8988T (cell line): ENCODE results near the gene HOOK2.

Experiments
- DNase-seq: peaks from one replicate; pipeline ENCODE4 v3.0.0; 2011

Gene HOOK2

DNA sequence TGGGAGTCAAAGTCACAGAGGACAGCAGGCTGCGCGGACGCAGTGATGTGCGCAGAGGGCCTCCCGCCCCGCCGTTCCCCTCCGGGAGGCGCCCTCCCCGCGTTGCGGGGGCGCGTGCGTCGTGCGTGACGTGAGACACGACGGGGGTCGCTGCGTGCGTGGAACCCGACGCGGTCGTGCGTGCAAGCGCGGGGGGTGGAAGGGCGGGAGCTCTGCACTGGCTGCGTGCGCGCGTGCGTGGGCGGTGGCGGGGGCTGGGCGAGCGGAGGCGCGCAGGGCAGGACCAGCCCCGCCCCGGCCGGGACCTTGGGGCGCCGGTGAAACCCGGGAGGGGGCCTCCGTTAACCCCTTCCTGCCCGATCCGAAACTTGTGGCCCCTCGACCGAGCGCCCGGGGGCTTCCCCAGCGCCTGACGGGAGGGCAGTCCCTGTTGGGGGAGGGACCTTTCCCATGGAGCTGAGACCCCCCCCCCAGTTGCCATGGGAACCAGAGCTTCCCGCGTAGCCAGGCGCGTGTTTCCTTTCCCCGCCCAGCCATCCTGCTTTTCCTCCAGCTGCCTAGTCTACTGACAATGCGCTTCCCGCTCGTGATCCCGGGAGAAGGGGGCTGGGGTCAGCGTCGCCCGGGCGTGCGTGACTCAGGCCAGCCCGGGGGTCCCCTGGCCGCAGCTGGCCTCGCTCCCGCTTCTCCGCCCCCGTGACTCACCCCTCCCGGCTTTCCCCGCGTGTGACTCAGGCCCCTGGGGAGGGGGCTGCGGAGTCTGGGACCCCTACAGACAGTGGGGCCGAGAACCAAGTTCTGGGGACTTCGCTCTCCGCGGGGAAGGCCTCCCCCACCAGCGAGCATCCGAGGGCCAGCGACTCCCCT is 7.3 kb upstream of the HOOK2 start:
- DNase-seq = no peak

DNA sequence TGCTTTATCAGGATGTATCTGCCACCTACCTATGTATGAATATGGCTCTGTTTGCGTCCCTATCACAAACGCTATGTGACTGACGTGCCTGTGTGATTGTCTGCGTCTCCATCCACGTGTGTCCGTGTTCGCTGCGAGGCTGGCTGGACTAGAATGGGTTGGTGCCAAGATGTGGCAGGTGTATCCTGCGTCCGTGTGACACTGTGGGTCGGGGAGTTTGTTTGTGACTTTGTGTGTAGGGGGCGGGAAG is 6.7 kb upstream of the HOOK2 start:
- no peak for DNase-seq

DNA sequence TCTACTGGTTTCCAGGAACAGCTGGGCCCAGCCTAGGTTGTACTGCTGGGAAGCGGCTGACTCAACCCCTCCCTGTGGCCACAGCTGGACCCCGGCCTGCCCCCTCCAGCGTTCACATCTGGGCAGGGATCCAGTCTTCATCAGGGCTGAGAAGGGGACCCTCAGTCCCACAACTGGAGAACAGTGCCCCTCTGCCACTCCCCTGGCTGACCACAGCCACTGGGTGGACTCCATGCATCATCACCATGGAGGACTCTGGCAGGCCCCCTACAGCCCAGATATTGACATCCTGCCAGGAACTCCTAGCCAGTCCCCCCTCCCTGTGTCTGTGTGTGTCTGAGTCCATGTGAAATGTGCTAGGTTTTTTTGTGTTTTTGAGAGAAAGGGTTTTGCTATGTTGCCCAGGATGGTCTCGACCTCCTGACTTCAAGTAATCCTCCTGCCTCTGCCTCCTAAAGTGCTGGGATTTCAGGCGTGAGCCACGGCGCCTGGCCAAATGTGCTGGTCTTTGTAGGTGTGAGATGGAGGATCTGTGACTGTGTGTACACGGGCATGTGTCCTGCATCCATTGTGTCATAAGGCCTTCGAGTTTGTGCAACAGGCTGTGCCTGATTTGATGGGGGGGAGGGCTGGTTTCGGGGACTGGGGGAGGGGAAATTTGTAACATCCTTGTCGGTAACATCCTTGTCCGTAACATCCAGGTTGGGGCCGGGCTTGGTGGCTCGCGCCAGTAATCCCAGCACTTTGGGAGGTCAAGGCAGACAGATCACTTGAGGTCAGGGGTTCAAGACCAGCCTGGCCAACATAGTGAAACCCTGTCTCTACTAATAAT is 4.0 kb upstream of the HOOK2 start:
- no peak for DNase-seq

DNA sequence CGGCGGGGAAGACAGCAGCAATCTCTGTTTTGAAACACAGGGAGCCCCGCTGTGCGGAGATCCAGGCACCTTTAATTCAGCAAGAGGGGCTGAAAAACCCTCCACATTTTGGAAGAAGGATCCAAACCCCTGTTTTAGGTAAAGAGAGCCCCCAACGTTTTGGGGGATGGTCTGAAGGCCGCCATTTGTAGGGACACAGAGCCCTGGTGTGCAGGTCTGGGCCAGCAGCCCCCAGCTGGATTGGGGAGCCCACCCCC is 3.5 kb upstream of the HOOK2 start:
- DNase-seq = no peak

DNA sequence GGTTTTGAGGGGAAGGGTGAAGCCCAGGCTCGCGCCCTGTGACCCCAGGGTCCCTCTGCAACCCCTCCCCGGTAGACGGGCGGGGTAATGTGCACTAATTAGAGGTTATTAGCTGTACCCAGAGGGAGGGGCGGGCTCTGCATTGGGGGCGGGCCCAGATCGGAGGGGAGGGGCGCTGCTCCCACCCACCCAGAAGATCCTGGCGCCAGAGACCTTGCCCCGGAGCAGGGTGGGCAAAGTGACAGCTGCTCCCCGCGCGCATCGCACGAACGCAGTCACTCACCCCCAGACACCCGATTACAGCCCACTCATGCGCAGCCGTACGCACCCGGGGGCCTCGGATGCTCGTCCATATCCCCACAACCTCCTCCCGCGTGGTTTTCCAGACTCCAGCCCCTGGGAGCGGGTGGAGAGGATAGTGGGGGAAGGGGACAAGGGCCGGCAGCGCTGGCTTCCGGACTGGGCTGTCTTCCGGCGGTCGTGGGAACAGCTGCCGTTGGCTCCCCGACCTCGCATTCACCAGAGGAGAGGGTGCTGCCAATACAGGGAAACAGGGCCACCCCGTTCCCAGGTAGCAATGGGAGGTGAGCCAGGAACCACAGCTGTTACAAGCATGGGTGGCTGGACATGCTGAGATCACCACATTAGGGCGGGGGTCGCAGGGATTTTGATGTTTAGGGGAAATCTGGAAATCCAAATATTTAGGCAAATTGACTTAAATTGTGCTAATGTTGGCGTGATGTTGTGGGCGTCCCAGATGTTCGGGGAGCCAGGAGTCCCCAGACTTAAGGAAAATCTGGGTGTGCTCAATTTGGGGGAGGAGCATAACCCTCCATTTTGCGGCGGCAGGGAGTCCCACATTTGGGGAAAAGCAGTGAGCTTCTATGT is 2.9 kb upstream of the HOOK2 start:
- DNase-seq = no peak

DNA sequence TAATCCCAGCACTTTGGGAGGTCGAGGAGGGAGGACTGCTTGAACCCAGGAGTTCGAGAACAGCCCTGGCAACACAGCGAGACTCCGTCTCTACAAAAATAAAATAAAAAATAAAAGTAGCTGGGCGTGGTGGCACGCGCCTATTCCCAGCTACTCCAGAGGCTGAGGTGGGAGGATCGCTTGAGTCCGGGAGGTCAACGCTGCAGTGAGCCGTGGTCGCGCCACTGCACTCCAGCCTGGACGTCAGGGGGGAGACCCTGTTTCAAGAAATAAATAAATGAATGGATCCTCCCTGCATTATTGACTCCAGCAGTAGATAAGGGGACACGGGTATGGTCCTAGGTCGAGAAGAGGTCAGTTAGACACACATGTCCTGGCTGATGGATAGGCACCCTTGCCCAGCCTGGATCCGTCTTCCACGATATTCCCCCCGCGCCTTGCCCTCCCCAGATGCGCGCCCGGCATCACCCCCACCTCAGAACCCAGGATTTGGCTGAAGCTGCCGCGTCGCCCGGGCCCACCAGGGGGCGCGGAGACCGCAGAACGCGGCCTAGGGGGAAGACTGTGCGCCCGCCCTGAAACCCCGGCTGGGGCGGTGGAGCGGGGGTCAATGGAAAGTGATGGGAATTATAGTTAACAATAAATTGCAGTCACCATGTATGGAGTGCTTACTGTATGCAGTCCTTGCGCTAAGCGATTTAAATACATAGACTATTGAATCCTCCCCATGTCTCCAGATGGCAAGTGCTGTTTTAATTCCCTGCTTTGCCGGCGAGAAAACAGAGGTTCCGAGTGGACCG is 2.1 kb upstream of the HOOK2 start:
- peak; percentile 76 for DNase-seq

DNA sequence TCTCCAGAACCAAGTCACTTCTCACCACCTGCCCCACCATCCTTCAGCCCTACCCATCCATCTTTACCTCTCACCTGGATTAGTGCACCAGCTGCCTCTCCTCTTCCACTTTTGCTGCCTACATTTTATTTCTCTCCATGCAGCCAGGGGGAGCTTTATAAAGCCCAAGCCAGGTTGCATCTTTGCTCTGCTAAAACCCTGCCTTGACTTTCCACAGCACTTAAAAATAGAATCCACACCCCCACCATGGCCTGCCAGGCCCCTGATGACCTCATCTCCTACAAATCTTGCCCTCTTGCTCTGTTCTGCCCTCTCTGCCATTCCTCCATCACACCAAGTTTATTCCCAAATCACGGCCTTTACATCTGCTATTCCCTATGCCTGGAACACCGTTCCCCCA is 1.8 kb downstream of the HOOK2 start:
- DNase-seq = no peak

DNA sequence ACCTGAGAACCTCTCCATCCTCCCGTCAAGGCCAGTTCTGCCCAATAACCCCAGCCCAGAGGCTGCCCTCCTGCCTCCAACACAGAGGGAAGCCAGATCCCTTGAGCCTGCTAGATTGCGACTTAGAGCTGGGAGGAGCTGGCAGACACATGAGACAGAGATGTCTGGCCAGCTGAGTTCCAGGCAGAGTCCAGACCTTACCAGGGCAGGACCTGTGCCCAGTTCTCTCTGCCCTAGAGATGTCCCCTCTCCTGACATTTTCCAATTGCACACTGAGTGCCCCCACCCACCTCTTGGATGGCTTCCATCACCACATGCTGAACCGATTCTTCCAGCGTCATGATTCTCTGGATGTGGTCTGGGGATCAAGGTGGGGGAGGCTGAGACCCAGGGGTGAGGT is 3.0 kb downstream of the HOOK2 start:
- DNase-seq = no peak

DNA sequence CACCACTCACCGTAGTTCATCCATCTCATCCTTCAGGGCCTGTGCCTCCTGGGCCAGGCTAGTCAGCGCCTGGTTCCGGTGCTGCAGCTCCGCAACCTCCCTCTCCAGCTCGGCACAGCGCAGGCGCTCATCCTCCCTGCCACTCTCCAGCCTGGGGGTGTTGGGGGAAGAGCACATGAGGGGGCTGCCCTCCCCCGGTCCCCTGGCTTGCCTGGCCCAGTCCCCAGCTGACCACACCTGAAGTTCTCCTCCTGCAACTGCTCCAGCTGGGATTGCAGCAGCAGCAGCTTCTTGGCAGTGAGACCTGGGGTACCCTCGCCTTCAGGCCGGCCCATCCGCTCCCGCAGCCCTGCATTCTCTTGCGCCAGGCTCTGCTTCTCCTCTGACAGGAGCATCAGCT is 4.4 kb downstream of the HOOK2 start:
- DNase-seq = no peak

DNA sequence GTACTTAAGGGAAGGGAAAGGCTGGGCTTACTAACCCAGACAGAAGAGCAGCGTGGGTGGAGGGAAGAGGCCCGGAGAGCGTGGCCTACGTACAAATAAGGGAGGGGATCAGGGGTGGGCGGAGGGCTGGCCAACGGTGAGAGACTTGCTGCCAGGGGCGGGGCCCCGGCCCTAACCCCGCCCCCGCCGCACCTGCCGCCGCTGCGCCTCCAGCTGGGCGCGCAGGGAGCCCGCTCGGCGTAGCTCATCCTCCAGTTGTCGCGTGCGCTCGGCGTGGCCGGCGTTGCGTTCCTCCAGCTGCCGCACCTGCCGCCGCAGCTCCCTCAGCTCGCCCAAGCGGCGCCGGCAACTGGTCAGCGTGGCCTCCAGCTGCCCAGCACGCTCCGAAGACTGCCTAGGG is 5.7 kb downstream of the HOOK2 start:
- DNase-seq = no peak

DNA sequence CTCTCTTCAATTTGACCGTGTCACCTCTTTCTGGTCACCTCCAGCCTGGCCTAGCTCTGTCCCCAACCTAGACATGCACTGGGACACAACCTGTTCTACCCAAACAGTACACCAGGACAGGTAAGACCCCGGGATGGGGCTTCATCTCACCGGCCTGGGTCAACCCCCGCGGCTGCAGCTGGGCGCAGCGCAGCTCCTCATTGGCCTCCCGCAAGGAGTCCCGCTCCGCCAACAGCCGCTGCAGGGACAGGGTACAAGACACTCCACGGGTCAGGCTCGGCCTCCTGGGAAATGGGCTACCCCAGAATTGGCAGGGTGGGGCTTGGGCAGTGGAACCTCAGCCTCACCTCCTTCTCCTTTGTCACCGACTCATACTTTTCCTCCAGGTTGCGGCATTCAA is 7.7 kb downstream of the HOOK2 start:
- DNase-seq = no peak

DNA sequence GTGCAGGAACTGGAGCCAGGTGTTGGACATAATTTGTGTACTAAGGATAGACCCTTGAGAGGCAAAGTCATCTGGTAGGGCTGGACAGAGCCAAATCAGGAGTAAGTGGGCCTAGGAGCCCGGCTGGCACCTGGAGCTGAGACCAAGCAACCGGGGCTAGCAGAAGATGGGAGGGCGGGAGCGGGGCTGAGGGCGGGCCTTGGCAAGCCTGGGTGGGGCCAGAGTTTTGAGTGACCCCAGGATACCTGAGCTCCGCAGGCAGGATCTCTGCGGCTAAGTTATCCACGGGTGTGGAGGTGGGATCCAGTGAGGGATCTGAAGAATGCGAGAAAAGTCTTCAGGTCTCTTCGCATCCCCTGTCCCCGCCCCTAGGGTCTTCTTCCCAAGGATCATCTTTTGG is 8.2 kb downstream of the HOOK2 start:
- no peak for DNase-seq

DNA sequence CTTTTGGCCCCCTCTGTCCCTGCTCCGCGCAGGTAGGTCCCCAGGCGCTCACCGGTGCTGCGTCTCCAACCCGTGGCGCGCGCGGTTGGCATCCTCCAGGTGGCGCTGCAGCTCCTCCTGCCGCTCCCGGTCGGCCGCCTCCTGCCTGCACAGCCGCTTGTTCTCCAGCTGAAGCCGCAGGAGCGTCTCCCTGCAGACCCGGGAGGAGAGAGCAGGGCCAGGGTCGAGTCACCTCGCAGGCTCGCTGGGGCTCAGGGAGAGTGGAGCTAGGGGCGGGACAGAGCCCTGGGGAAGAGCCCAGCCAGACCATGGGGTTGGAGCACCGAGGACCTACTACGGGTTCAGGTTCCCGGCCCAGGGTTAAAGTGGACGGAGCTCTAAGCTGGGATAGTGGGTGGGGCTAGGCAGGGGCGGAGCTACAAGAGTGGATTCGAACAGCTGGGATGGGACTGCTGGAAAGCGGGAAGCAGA is 9.3 kb downstream of the HOOK2 start:
- DNase-seq = peak; percentile 89

DNA sequence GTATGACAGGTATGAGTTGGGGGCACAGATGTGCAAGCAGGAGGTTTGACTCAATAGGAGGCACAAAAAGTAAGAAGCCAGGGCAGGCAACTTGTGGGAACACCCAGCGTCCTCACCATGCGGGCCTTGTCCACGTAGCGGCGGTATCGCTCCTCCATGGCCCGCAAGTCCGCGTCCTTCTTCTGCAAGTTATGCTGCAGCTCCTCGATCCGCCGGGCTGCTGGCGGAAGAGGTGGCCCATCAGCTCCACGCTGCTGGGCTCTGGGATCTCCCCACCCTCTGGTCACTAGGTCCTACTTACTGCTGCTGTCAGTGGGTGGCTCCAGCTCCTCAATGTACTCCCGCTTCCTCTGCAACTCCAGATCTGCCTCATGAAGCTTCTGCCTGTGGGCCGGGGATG is 10.7 kb downstream of the HOOK2 start:
- DNase-seq = no peak

DNA sequence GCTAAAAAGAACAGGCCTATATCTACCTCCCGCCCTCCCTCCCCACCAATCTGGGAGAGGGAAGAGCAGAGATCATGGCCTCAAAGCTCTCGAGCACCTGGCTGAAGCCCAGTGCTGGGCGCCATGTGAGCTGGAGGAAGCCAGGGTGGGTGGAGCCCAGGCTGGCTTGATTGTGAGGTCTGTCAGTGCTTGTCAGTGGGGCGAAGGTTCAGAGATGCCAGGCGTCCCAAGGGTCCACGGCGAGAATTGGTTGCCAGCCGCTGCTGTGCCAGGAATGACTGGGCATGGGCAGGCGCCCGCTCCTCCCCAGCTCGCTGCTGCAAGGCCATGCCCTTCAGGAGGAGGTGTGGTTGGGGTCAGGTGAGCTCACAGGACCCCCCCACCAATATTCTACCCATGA is 12.3 kb downstream of the HOOK2 start:
- no peak for DNase-seq

DNA sequence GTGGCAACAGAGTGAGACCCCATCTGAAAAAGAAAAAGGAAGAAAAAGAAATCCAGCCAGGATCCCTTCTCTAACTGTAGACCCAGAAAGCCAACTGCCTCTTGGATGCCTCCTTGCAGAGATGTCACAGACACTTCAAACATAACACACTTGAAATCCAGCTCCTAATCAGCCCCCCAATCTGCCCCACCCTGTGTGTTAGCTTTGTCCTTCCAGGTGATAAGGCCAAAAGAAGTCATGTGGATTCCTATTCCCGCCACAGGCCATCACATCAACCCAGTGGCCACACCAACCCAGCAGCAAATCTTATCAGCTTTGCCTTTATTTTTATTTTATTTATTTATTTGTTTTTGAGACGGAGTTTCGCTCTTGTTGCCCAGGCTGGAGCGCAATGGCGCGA is 15.7 kb downstream of the HOOK2 start:
- DNase-seq = no peak

DNA sequence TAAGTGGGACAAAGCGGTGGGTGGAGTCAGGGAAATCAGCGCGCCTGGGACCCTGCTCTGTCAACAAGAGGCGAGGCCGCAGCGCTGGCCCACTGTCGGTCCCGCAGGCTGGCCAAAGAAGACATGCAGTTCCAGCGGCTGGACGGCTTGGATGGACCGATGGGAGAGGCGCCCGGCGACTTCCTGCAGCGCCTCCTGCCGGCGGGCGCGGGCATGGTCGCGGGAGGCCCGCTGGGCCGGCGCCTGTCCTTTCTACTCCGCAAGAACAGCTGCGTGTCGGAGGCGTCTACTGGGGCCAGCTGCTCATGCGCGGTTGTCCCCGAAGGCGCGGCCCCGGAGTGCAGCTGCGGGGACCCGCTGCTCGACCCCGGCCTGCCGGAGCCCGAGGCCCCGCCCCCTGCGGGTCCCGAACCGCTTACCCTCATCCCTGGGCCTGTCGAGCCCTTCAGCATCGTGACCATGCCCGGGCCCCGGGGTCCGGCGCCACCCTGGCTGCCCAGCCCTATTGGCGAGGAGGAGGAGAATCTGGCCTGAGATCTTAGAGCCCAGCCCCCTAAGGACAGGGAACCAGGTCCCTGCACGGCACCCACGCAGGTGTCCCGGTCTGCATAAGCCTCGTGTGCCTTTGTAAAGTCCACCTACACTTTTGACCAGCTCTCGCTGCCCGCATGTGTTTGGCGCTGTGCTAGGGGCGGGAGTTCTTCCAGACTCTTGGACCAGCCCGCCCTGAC is 17.6 kb downstream of the HOOK2 start:
- DNase-seq = peak; percentile 86

DNA sequence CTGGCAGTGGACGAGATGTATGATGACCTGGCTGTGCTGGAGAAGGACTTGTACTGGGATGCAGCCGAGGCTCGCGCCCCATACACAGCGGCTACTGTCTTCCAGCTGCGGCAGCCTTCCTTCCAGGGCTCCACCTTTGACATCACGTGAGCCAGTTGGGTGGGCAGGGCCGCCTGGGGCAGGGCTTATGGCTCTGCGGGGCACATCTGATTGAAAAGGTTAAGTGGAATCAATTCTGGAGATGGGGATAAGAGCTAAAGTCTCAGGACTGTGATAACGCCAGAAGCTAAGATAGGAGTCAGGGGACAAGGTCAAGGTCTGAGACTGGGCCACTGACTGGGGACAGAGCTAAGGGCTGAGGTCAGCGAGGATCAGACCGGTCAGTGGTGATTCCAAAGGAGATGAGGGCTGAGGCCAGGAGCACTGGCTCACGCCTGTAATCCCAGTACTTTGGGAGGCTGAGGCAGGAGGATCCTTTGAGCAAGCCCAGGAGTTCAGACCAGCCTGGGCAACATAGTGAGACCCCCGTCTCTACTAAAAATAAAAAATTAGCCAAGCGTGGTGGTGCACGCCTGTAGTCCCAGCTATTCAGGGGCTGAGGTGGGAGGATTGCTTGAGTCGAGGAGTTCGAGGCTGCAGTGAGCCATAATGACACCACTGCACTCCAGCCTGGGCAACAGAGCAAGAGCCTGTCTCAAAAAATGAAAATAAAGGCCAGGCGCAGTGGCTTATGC is 19.0 kb downstream of the HOOK2 start:
- no peak for DNase-seq

DNA sequence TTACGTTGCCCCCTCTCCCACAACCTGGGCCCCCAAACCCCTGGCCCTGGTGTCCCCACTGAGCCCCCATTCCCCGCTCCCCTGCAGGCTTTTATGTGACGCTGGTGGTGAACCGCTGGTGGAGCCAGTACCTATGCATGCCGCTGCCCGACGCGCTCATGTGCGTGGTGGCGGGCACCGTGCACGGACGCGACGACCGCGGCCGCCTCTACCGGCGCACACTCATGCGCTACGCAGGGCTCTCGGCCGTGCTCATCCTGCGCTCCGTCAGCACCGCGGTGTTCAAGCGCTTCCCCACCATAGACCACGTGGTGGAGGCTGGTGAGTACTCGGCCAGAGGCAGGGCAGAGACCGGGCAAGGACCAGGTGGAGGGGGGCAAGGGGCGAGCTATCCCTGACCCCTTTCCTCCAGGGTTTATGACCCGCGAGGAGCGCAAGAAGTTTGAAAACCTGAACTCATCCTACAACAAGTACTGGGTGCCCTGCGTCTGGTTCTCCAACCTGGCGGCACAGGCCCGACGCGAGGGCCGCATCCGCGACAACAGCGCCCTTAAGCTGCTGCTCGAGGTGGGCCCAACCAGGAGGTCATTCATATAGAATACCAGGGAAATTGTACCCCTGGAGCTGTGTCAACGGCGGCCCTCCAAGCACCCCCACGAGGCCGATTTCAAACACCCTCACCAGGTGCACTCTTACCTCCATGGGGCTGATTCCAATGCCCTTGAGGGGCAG is 20.7 kb downstream of the HOOK2 start:
- DNase-seq = no peak

DNA sequence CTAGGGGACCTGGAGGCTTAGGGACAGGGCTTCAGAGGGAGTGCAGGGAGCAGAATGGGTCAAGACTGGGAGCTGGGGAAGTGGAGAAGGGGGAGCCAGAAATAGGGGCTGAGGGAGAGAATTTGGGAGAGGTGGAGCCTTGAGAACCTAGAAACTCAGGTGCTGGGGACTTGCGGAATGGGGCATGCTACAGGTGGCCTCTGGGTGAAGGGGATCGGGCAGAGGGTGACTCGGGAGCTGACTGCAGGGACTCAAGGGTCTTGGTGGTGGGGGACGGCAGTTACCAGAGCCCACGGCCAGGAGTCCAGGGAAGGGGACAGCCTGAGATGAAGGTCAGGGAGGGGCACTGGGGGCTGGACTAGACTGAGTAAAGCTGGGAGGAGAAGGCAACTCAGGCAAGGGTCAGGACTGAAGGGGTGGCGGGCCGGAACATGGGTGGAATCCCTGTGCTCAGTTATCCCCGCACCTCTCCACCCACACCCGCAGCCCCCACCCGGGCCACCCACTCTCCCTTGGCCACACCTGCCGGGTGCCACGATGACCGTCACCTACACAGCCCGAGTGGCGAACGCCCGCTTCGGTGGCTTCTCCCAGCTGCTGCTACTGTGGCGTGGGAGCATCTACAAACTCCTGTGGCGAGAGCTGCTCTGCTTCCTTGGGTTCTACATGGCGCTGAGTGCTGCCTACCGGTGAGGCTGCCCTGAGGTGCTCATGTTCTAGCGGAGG is 23.1 kb downstream of the HOOK2 start:
- no peak for DNase-seq
